T-helper 17 cell (primary cell): ENCODE measurements around the gene FGFR3. TPM values are rescaled to one million over a fixed set of nuclear protein-coding genes. Genes with fewer than 3 reads are reported as not detected.

ENCODE experiments used
- ATAC-seq: fragments of 150-1000 bp; cut with Tn5 transposase; 2 replicates; pipeline ENCODE4 v1.10.0; 2021; ENCODE audit warnings: mild to moderate bottlenecking, moderate library complexity
- DNase-seq, 3 donors: peaks; one replicate each; pipeline versions ENCODE4 v3.0.0 to v3.0.0-alpha.2; 2020 to 2021
- H3K9me3 ChIP-seq: one replicate; pipeline ENCODE4 v1.7.0; 2013; ENCODE audit warnings: low read length, mild to moderate bottlenecking; ENCODE audit not compliant: control insufficient read depth, poor library complexity, severe bottlenecking
- H3K27ac Mint-ChIP-seq: one replicate; pipeline ENCODE4 v1.8.0; 2022; ENCODE audit warnings: mild to moderate bottlenecking, moderate library complexity, mixed read lengths
- H3K27me3 Mint-ChIP-seq: one replicate; pipeline ENCODE4 v1.8.0; 2022; ENCODE audit warnings: mixed read lengths
- H3K36me3 Mint-ChIP-seq: one replicate; pipeline ENCODE4 v1.8.0; 2022; ENCODE audit warnings: low read depth, mixed read lengths
- H3K4me1 Mint-ChIP-seq: one replicate; pipeline ENCODE4 v1.8.0; 2022; ENCODE audit warnings: mild to moderate bottlenecking, mixed read lengths
- H3K4me3 Mint-ChIP-seq: one replicate; pipeline ENCODE4 v1.8.0; 2022; ENCODE audit warnings: mild to moderate bottlenecking, moderate library complexity, mixed read lengths
- total RNA-seq, 4 donors: library from RNA in 2 of 4; stranded (reverse) in 2 of 4; gene quantifications; one replicate each; pipeline ENCODE4 v1.2.3 and lab custom pipeline; 2022 to 2026

The FGFR3 gene
- total RNA-seq, 2 donors from 2014 or later = 0.12 TPM; not detected in 1

DNA sequence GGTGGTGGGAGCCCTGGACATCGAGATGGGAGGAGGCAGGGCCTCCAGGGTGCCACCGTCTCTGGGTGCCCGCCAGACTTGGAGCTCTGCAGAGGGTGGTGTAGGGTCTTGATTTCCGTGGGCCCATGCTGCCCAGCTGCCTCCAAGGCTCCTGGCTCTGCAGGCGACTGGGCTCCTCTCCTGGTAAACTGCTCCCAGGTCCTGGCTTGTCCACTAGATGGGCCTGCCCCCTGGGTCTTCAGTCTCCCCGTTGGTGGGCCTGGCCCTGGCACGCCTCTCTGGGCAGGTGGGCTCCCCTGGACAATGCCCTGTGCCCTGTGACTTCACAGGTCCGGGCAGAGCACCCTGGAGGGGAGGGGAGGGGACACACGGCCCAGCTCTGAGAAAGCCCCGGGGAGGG is 7.7 kb downstream of the FGFR3 start:
- no peak for DNase-seq
- Mint-ChIP-seq H3K27me3 (peaks cover 13% of the 10 kb centered on the region), H3K4me3 (no peak overlapping the region), H3K36me3 (no peaks in the 10 kb centered on the region), H3K4me1 (no peaks in the 10 kb centered on the region), H3K27ac (no peak overlapping the region)
- ATAC-seq = no peak
- H3K9me3 ChIP-seq = no peaks in the 10 kb centered on the region

DNA sequence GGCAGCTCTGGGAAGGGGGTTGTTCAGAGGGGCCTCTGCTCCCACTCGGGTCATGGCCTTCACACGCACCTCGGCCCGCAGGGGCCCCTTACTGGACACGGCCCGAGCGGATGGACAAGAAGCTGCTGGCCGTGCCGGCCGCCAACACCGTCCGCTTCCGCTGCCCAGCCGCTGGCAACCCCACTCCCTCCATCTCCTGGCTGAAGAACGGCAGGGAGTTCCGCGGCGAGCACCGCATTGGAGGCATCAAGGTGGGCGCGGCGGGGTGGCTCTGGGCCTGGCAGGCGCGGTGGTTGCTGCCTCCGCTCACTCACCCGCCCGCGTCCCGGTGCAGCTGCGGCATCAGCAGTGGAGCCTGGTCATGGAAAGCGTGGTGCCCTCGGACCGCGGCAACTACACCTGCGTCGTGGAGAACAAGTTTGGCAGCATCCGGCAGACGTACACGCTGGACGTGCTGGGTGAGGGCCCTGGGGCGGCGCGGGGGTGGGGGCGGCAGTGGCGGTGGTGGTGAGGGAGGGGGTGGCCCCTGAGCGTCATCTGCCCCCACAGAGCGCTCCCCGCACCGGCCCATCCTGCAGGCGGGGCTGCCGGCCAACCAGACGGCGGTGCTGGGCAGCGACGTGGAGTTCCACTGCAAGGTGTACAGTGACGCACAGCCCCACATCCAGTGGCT is 8.3 kb downstream of the FGFR3 start:
- H3K4me1 Mint-ChIP-seq = no peaks in the 10 kb centered on the region
- H3K36me3 Mint-ChIP-seq = no peaks in the 10 kb centered on the region
- H3K4me3 Mint-ChIP-seq = no peak overlapping the region
- H3K9me3 ChIP-seq = no peaks in the 10 kb centered on the region
- no peak overlapping the region for H3K27ac Mint-ChIP-seq
- DNase-seq (no peak), ATAC-seq (no peak)
- peaks cover 8% of the 10 kb centered on the region for H3K27me3 Mint-ChIP-seq

DNA sequence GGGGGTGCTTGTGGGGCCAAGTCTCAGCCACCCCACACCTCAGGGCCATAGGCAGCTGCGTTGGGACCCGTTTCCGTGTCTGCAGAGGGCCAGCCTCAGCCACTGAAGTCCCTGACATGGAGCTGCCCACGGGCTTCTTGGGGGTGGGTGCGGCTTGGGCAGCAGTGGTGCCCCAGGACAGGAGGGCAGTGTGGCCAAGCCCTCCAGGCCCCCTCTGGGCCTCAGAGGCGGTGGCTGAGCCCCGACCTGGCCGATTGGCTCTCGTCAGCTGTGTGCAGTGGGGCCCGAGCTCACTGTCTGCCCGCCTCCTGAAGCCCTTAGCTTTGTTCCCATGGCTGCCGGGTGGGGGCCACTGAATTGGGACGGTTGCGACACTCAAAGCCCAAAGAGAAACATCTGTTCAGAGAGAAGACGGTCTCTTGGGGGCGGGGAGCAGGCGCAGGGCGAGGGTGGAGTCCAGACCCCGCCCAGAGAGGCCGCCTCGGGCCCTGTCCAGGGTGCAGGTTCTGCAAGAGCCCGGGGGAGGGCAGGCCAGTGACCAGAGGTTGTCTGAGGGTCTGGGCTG is 9.1 kb downstream of the FGFR3 start:
- DNase-seq = no peak
- H3K9me3 ChIP-seq = no peaks in the 10 kb centered on the region
- Mint-ChIP-seq H3K27me3 (peaks cover 4% of the 10 kb centered on the region), H3K4me3 (no peak overlapping the region), H3K4me1 (no peaks in the 10 kb centered on the region), H3K36me3 (no peaks in the 10 kb centered on the region), H3K27ac (no peak overlapping the region)
- ATAC-seq = no peak

DNA sequence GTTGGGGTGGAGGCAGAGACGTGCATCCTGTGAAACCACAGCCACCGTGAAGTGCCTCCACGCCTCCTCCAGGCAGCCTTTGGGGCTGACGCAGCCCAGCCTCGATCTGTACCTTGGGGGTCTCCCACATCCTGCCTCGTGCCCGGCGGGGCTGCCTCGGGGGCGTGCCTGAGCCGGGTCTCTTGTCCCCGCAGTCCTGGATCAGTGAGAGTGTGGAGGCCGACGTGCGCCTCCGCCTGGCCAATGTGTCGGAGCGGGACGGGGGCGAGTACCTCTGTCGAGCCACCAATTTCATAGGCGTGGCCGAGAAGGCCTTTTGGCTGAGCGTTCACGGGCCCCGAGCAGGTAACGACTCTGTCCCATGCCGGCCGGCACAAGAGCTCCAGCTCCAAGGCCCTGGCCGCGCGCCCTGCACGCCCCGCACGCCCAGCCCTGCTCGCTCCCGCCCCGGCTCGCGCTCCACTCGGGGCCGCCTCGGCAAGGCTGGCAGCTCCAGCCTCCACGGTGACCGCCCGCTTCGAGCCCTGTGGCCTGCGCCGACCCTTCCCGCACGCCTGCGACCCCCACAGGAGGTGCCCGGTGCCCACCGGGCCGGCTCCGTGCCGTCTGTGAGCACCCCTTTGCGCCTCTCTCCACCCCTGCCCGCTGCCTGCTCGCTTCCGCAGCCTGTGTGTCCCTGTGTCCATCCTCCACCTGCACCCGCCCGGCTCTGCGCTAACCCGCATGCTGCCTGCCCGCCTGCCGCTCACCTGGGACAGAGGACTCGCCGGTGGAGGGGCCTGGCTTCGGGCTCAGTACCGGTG is 9.8 kb downstream of the FGFR3 start:
- Mint-ChIP-seq H3K27me3 (peaks cover 4% of the 10 kb centered on the region), H3K4me3 (no peak overlapping the region), H3K36me3 (no peaks in the 10 kb centered on the region), H3K4me1 (no peaks in the 10 kb centered on the region), H3K27ac (no peak overlapping the region)
- ATAC-seq (no peak), DNase-seq (no peak)
- H3K9me3 ChIP-seq = no peaks in the 10 kb centered on the region

DNA sequence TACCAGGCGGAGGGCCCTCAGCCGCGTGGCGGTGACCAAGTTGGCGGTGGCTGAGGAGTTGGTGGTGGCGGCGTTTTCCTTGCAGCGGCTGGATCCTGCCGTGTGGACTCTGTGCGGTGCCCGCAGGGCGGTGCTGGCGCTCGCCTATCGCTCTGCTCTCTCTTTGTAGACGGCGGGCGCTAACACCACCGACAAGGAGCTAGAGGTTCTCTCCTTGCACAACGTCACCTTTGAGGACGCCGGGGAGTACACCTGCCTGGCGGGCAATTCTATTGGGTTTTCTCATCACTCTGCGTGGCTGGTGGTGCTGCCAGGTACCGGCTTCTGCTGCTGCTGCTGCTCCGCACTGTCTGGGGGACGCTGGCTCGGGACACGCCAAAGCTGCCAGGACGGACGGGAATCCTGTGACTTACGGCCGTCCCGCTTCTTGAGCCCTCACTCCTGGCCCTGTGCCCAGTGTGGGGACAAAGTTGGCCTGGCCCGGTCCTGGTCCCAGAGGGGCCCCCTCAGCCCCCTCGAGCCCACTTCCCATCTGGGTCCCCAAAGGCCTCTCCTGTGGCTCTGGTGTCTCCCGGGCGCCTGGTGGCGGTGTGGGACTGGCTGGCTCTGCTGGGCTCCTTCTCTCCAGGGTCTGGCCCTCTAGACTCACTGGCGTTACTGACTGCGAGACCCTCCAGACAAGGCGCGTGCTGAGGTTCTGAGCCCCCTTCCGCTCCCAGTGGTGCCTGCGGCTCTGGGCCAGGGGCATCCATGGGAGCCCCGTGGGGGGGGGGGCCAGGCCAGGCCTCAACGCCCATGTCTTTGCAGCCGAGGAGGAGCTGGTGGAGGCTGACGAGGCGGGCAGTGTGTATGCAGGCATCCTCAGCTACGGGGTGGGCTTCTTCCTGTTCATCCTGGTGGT is 10.7 kb downstream of the FGFR3 start:
- Mint-ChIP-seq H3K36me3 (no peaks in the 10 kb centered on the region), H3K27ac (no peak overlapping the region), H3K4me3 (no peak overlapping the region), H3K27me3 (peaks cover 1% of the 10 kb centered on the region), H3K4me1 (no peaks in the 10 kb centered on the region)
- H3K9me3 ChIP-seq = no peaks in the 10 kb centered on the region
- DNase-seq (no peak), ATAC-seq (no peak)

DNA sequence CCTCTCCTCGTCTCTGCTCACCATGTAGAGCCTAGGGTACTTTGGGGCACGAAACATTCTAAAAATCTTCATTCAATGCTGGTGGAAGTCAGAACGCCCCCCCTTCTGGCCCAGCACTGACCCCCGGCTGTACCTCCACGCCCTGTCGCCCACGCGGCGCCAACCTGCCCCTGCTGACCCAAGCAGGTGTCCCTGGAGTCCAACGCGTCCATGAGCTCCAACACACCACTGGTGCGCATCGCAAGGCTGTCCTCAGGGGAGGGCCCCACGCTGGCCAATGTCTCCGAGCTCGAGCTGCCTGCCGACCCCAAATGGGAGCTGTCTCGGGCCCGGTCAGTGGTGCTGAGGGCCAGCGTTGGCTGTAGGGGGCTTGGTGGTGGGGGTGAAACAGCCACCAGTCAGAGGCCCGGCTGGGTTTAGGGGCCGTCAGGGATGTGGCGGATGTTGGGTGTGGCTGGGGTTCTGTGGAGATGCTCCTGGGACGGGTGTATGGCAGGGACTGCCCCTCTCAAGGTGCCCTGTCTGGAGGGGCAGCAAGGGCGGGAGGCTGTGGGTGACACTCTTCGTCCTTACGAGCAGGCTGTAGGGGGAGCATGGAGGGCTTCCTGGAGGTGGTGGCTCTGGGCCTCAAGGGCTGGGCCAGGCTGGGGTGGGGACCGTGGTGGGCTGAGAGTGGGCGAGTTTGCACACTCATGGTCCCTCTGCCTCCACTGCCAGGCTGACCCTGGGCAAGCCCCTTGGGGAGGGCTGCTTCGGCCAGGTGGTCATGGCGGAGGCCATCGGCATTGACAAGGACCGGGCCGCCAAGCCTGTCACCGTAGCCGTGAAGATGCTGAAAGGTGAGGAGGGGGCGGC is 11.8 kb downstream of the FGFR3 start:
- no peak overlapping the region for H3K27ac Mint-ChIP-seq
- H3K9me3 ChIP-seq = no peaks in the 10 kb centered on the region
- no peaks in the 10 kb centered on the region for H3K27me3 Mint-ChIP-seq
- H3K4me3 Mint-ChIP-seq = no peak overlapping the region
- no peaks in the 10 kb centered on the region for H3K4me1 Mint-ChIP-seq
- ATAC-seq (no peak), DNase-seq (no peak)
- H3K36me3 Mint-ChIP-seq = no peaks in the 10 kb centered on the region

DNA sequence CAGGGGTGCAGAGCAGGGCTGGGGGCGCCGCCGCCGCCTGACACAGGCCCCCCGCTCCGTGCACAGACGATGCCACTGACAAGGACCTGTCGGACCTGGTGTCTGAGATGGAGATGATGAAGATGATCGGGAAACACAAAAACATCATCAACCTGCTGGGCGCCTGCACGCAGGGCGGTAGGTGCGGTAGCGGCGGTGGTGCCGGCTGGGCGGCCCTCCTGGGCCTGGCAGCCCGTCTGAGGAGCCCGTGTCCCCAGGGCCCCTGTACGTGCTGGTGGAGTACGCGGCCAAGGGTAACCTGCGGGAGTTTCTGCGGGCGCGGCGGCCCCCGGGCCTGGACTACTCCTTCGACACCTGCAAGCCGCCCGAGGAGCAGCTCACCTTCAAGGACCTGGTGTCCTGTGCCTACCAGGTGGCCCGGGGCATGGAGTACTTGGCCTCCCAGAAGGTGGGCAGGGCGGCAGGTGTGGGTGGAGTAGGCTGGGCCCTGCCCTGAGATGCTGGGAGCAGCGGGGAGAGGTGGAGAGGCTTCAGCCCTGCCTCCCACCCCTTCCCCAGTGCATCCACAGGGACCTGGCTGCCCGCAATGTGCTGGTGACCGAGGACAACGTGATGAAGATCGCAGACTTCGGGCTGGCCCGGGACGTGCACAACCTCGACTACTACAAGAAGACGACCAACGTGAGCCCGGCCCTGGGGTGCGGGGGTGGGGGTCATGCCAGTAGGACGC is 12.6 kb downstream of the FGFR3 start:
- no peaks in the 10 kb centered on the region for H3K36me3 Mint-ChIP-seq
- no peak overlapping the region for H3K4me3 Mint-ChIP-seq
- H3K9me3 ChIP-seq = no peaks in the 10 kb centered on the region
- DNase-seq (no peak), ATAC-seq (no peak)
- no peak overlapping the region for H3K27ac Mint-ChIP-seq
- no peaks in the 10 kb centered on the region for H3K27me3 Mint-ChIP-seq
- no peaks in the 10 kb centered on the region for H3K4me1 Mint-ChIP-seq

DNA sequence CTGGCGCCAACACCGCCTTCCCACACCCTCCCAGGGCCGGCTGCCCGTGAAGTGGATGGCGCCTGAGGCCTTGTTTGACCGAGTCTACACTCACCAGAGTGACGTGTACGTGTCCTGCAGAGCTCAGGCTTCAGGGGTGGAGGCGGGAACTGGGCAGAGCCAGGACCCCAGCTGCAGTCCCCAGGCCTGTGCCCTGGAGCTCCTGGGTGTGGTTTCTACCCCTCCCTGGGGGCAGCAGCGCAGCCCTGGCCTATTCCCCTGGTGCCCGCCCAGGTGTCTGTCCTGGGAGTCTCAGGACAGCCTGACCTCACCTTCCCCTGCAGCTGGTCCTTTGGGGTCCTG is 13.1 kb downstream of the FGFR3 start:
- H3K4me3 Mint-ChIP-seq = no peak overlapping the region
- ATAC-seq (no peak), DNase-seq (no peak)
- H3K27ac Mint-ChIP-seq = no peak overlapping the region
- no peaks in the 10 kb centered on the region for H3K4me1 Mint-ChIP-seq
- H3K36me3 Mint-ChIP-seq = no peaks in the 10 kb centered on the region
- H3K27me3 Mint-ChIP-seq = no peaks in the 10 kb centered on the region
- H3K9me3 ChIP-seq = no peaks in the 10 kb centered on the region

DNA sequence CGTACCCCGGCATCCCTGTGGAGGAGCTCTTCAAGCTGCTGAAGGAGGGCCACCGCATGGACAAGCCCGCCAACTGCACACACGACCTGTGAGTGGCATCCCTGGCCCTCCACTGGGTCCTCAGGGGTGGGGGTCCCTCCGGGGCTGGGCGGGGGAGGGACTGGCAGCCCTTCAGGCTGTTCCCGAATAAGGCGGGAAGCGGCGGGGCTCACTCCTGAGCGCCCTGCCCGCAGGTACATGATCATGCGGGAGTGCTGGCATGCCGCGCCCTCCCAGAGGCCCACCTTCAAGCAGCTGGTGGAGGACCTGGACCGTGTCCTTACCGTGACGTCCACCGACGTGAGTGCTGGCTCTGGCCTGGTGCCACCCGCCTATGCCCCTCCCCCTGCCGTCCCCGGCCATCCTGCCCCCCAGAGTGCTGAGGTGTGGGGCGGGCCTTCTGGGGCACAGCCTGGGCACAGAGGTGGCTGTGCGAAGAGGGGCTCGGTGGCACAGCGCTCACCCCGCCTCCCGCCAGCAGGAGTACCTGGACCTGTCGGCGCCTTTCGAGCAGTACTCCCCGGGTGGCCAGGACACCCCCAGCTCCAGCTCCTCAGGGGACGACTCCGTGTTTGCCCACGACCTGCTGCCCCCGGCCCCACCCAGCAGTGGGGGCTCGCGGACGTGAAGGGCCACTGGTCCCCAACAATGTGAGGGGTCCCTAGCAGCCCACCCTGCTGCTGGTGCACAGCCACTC is 13.7 kb downstream of the FGFR3 start:
- no peak for DNase-seq

DNA sequence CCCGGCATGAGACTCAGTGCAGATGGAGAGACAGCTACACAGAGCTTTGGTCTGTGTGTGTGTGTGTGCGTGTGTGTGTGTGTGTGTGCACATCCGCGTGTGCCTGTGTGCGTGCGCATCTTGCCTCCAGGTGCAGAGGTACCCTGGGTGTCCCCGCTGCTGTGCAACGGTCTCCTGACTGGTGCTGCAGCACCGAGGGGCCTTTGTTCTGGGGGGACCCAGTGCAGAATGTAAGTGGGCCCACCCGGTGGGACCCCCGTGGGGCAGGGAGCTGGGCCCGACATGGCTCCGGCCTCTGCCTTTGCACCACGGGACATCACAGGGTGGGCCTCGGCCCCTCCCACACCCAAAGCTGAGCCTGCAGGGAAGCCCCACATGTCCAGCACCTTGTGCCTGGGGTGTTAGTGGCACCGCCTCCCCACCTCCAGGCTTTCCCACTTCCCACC is 14.3 kb downstream of the FGFR3 start:
- no peaks in the 10 kb centered on the region for H3K9me3 ChIP-seq
- Mint-ChIP-seq H3K27ac (no peak overlapping the region), H3K27me3 (no peaks in the 10 kb centered on the region), H3K4me3 (no peak overlapping the region), H3K4me1 (peaks cover under 1% of the 10 kb centered on the region), H3K36me3 (no peaks in the 10 kb centered on the region)
- ATAC-seq (no peak), DNase-seq (no peak)

More for the DNA sequence above, 13.7 kb downstream of the FGFR3 start:
- Mint-ChIP-seq H3K4me1 (no peaks in the 10 kb centered on the region), H3K27ac (no peak overlapping the region), H3K4me3 (no peak overlapping the region), H3K36me3 (no peaks in the 10 kb centered on the region), H3K27me3 (no peaks in the 10 kb centered on the region)
- no peak for ATAC-seq
- no peaks in the 10 kb centered on the region for H3K9me3 ChIP-seq

DNA sequence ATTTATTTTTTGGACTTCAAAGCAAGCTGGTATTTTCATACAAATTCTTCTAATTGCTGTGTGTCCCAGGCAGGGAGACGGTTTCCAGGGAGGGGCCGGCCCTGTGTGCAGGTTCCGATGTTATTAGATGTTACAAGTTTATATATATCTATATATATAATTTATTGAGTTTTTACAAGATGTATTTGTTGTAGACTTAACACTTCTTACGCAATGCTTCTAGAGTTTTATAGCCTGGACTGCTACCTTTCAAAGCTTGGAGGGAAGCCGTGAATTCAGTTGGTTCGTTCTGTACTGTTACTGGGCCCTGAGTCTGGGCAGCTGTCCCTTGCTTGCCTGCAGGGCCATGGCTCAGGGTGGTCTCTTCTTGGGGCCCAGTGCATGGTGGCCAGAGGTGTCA is 15.3 kb downstream of the FGFR3 start:
- Mint-ChIP-seq H3K36me3 (no peaks in the 10 kb centered on the region), H3K27ac (no peak overlapping the region), H3K4me1 (peaks cover 2% of the 10 kb centered on the region), H3K27me3 (no peaks in the 10 kb centered on the region), H3K4me3 (no peak overlapping the region)
- DNase-seq = no peak
- ATAC-seq = no peak
- no peaks in the 10 kb centered on the region for H3K9me3 ChIP-seq
